ENCODE measurements around the gene WWC1.

The WWC1 gene

DNA sequence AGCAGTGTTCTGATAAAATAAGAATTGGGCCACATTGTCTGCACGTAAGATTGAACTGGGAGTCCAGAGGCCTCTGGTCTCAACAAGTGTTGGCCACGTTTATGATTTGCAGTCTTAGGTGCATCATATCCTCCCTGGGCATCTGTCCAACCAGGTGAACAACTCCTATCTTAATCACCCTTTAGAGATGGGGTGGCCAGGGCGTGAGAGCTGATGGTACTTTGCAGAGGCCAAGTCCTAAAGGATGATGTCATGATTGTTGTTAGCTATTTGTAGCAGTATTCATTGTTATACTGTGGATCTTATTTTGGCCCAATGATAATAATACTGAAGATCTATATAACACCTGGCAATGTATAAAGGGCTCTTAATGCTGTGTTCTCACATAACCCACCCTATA, 121.6 kb downstream of the WWC1 start:
- H3K4me3 ChIP-seq (ENCODE audit: low read depth, low read length) = no peak overlapping the region
- TF ChIP-seq, protein P1, sequence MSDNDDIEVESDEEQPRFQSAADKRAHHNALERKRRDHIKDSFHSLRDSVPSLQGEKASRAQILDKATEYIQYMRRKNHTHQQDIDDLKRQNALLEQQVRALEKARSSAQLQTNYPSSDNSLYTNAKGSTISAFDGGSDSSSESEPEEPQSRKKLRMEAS (IDR thresholded peaks at IDR 0.05; ENCODE audit: low read depth, low read length) = no peak
- TF ChIP-seq, protein P2, sequence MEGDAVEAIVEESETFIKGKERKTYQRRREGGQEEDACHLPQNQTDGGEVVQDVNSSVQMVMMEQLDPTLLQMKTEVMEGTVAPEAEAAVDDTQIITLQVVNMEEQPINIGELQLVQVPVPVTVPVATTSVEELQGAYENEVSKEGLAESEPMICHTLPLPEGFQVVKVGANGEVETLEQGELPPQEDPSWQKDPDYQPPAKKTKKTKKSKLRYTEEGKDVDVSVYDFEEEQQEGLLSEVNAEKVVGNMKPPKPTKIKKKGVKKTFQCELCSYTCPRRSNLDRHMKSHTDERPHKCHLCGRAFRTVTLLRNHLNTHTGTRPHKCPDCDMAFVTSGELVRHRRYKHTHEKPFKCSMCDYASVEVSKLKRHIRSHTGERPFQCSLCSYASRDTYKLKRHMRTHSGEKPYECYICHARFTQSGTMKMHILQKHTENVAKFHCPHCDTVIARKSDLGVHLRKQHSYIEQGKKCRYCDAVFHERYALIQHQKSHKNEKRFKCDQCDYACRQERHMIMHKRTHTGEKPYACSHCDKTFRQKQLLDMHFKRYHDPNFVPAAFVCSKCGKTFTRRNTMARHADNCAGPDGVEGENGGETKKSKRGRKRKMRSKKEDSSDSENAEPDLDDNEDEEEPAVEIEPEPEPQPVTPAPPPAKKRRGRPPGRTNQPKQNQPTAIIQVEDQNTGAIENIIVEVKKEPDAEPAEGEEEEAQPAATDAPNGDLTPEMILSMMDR (IDR thresholded peaks at IDR 0.05; ENCODE audit: low read depth, low read length) = no peak
- TF ChIP-seq POLR2A (IDR thresholded peaks at IDR 0.05; ENCODE audit: extremely low read depth, insufficient read length) = no peak
- no peak for DNase-seq (ENCODE audit: low read depth)

DNA sequence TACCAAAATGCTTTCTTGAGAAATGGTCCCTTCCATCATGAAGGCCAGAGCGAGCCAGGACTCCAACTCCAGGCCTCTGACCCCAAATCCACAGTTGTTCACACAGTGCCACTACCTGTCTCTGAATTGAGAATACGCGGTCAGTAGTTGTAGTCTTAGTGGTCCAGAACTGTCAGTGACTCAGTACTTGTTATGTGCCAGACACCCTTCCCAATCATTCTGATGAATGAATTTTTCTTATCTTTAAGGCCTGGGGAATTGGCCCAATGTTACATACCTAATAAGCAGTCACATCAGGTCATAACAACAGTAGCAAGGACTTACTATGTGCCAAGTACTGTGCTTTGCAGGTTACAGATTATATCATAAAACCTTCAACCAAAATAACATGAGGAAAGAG, 122.2 kb downstream of the WWC1 start:
- TF ChIP-seq, protein P2 (IDR thresholded peaks at IDR 0.05; ENCODE audit: low read depth, low read length) = no peak
- TF ChIP-seq POLR2A (IDR thresholded peaks at IDR 0.05; ENCODE audit: extremely low read depth, insufficient read length) = no peak
- no peak for TF ChIP-seq MYC (IDR thresholded peaks at IDR 0.05; ENCODE audit: low read depth, low read length)
- TF ChIP-seq, protein P1 (IDR thresholded peaks at IDR 0.05; ENCODE audit: low read depth, low read length) = no peak
- no peak for DNase-seq (ENCODE audit: low read depth)
- H3K4me3 ChIP-seq (ENCODE audit: low read depth, low read length) = no peak overlapping the region

DNA sequence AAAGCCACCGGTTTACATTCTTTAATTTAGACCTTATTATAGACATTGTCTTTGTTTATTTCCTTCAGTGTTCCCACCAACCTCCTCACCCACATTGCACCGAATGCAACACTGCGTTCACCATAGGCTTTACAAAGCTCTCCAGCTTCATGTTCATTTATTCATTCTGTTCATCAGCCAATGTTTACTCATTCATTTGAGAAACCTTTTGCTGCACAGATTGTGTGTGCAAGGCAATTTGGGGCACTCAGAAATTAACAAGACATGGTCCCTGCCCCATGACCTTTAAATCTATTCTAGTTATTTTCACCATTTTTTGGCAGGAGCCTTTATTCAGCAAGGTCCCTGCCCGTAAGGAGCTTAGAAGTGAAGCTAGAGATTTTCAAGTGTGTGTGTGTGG, 124.0 kb downstream of the WWC1 start:
- no peak overlapping the region for H3K4me3 ChIP-seq (ENCODE audit: low read depth, low read length)
- TF ChIP-seq MYC (IDR thresholded peaks at IDR 0.05; ENCODE audit: low read depth, low read length) = no peak
- TF ChIP-seq POLR2A (IDR thresholded peaks at IDR 0.05; ENCODE audit: extremely low read depth, insufficient read length) = no peak
- TF ChIP-seq, protein P2 (IDR thresholded peaks at IDR 0.05; ENCODE audit: low read depth, low read length) = no peak
- TF ChIP-seq, protein P1 (IDR thresholded peaks at IDR 0.05; ENCODE audit: low read depth, low read length) = no peak
- no peak for DNase-seq (ENCODE audit: low read depth)

DNA sequence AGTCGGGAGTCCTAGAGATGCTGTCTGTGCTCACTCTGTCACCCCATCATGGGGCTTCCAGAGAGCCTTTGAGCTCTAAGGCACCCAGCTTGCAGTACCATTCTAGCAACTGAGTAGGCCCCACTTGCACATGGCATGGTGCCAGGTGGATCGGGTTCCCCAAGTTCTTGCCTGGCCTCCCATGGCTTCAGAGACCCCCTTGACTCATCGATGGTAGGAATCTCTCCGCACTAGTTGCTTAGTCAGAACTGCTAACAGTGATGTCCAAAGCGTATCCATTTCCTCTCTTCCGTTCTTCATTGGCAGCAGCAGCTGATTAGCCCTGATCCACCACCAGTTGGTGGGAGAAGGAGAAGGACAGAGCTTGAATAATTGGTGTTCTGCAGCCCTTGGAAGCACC, 124.5 kb downstream of the WWC1 start:
- H3K4me3 ChIP-seq (ENCODE audit: low read depth, low read length) = no peak overlapping the region
- DNase-seq (ENCODE audit: low read depth) = no peak
- TF ChIP-seq, protein P1 (IDR thresholded peaks at IDR 0.05; ENCODE audit: low read depth, low read length) = no peak
- TF ChIP-seq, protein P2 (IDR thresholded peaks at IDR 0.05; ENCODE audit: low read depth, low read length) = no peak
- TF ChIP-seq MYC (IDR thresholded peaks at IDR 0.05; ENCODE audit: low read depth, low read length) (no peak), POLR2A (IDR thresholded peaks at IDR 0.05; ENCODE audit: extremely low read depth, insufficient read length) (no peak)

DNA sequence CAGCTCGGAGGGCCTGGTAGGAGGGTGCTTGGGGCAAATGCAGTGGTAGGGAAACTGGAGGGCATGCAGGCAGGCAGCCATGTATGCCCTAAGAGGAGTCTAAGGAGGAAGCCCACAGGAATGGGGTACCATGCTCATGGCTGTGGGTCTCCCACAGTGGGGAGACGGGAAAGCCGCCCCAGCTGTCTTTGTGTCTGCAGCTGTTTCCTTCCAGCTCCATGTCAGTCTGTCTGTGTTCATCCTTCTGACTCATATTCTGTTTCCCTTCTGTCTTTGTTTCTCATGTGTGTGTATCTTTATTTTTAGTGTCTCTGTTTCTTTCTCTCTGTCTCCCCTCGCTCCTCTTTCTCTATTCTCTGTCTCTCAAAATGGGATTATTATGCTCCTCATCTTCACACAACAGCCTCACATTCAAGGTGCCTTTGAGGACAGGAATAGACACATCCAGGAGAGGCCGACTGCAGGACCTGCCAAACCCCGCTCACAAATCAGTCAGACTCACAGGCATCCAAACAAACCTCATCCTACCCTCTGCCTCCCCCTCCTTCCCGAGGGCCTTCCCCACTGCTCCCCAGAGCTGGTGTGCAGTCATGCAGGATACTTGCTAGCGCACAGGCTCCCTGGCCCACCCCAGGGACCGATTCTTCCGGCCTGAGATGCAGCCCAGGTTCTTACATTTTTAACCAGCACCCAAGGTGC, 126.4 kb downstream of the WWC1 start:
- DNase-seq (ENCODE audit: low read depth) = no peak
- TF ChIP-seq, protein P2 (IDR thresholded peaks at IDR 0.05; ENCODE audit: low read depth, low read length) = no peak
- TF ChIP-seq, protein P1 (IDR thresholded peaks at IDR 0.05; ENCODE audit: low read depth, low read length) = no peak
- TF ChIP-seq MYC (IDR thresholded peaks at IDR 0.05; ENCODE audit: low read depth, low read length) = no peak
- TF ChIP-seq POLR2A (IDR thresholded peaks at IDR 0.05; ENCODE audit: extremely low read depth, insufficient read length) = no peak
- H3K4me3 ChIP-seq (ENCODE audit: low read depth, low read length) = no peak overlapping the region
